HepG2 (cell line): ENCODE data around the gene AIF1. TPM values are rescaled to one million over a fixed set of nuclear protein-coding genes. Genes with fewer than 3 reads are reported as not detected.
A peak's percentile ranks its signal among the peaks of the same experiment; 100 is the strongest.

Source experiments
- ATAC-seq: fragments of 200-7000 bp; cut with Tn5 transposase; 3 replicates; pipeline ENCODE4 v1.9.1; 2020; ENCODE audit warnings: mild to moderate bottlenecking, moderate library complexity
- BruUV-seq: library from RNA; stranded (reverse); fragments of 400-500 nt; replicated peaks from 2 replicates; lab custom pipeline; 2021; lab: Mats Ljungman, UMichigan
- CTCF ChIA-PET: fragments of 300-600 bp; formaldehyde crosslinking; extraction: SDS; loops from one replicate; lab custom pipeline; 2021; ENCODE audit warnings: low total read pairs, inconsistent platforms, low intra/inter-chr PET ratio; lab: Yijun Ruan, JAX
- POLR2A ChIA-PET: fragments of 350-600 bp; sonication (Branson Sonifier 250); formaldehyde crosslinking; loops from one replicate; lab custom pipeline; 2020; ENCODE audit warnings: antibody characterized with exemption, inconsistent platforms; lab: Yijun Ruan, JAX
- DNase-seq: peaks from one replicate; pipeline ENCODE4 v3.0.0-alpha.2; 2015; ENCODE audit warnings: low spot score
- FAIRE-seq: peaks from 3 replicates; lab custom pipeline; 2011; peaks lifted over from hg19 to GRCh38; lab: Jason Lieb, UNC
- H2AFZ ChIP-seq: one replicate; pipeline ENCODE4 v1.6.1; 2011; ENCODE audit warnings: low read length, inconsistent platforms
- H3K27ac ChIP-seq: fragments of 300-600 bp; 3 replicates; pipeline ENCODE4 v1.8.0; 2011; ENCODE audit warnings: mixed run types, mild to moderate bottlenecking, mixed read lengths, low read length, inconsistent platforms; ENCODE audit not compliant: insufficient read depth; ENCODE audit errors: extremely low read length
- H3K27me3 ChIP-seq, 2 experiments: fragments of 200-600 bp in 1 of 2; 2 replicates in 1 of 2; 3 replicates in 1 of 2; pipeline versions ENCODE4 v1.6.0 to v1.8.0; 2011; ENCODE audit warnings: low read length in 2 of 2, mild to moderate bottlenecking in 2 of 2, moderate library complexity in 2 of 2, inconsistent platforms in 1 of 2; ENCODE audit not compliant: insufficient read depth in 2 of 2, control insufficient read depth in 1 of 2
- H3K36me3 ChIP-seq, 2 experiments: fragments of 200-600 bp in 1 of 2; replicated peaks in 1 of 2; 2 replicates in 1 of 2; 3 replicates in 1 of 2; pipeline versions ENCODE4 v1.5.1 to v1.8.0; 2011; ENCODE audit warnings: low read length in 2 of 2, inconsistent platforms in 1 of 2; ENCODE audit not compliant: insufficient read depth in 2 of 2, control insufficient read depth in 1 of 2
- H3K4me1 ChIP-seq: 2 replicates; pipeline ENCODE4 v1.5.1; 2012; ENCODE audit warnings: low read length, inconsistent platforms; ENCODE audit not compliant: insufficient read depth
- H3K4me2 ChIP-seq: 2 replicates; pipeline ENCODE4 v1.6.0; 2011; ENCODE audit warnings: low read depth, low read length, inconsistent platforms
- H3K4me3 ChIP-seq, 3 experiments: fragments of 200-600 bp in 1 of 3; sonication (generic), shearing (Covaris generic) in 1 of 3; replicated peaks in 1 of 3; 2 replicates each; pipeline ENCODE4 v1.5.1; 2011 to 2016; ENCODE audit warnings: low read length in 3 of 3, inconsistent platforms in 2 of 3, low read depth in 2 of 3, mild to moderate bottlenecking in 2 of 3, control low read depth in 1 of 3, mixed read lengths in 1 of 3; ENCODE audit not compliant: insufficient read depth in 1 of 3
- H3K79me2 ChIP-seq: one replicate; pipeline ENCODE4 v1.6.1; 2011; ENCODE audit warnings: low read length, inconsistent platforms; ENCODE audit not compliant: insufficient read depth
- H3K9ac ChIP-seq: 2 replicates; pipeline ENCODE4 v1.6.0; 2011; ENCODE audit warnings: mild to moderate bottlenecking, low read depth, low read length, inconsistent platforms; ENCODE audit not compliant: insufficient read depth
- H3K9me3 ChIP-seq: 2 replicates; pipeline ENCODE4 v1.5.1; 2012; ENCODE audit warnings: mild to moderate bottlenecking, low read length
- H4K20me1 ChIP-seq: 2 replicates; pipeline ENCODE4 v1.6.0; 2011; ENCODE audit warnings: inconsistent platforms, mild to moderate bottlenecking, low read length, moderate library complexity; ENCODE audit not compliant: insufficient read depth
- DDIT3 ChIP-seq: sonication (generic); formaldehyde crosslinking; IDR thresholded peaks from 2 replicates; pipeline ENCODE4 v1.4.0; 2020; ENCODE audit warnings: mild to moderate bottlenecking, missing genetic modification reagents
- GATAD1 ChIP-seq: IDR thresholded peaks from 2 replicates; pipeline ENCODE4 v1.6.1; 2016; ENCODE audit warnings: missing genetic modification reagents, missing compliant biosample characterization
- HNF4G ChIP-seq, 2 experiments: sonication (generic) in 1 of 2; formaldehyde crosslinking in 1 of 2; IDR thresholded peaks; 2 replicates each; pipeline versions ENCODE4 v1.4.0 to v1.6.1; 2011 to 2020; ENCODE audit warnings: borderline replicate concordance in 2 of 2, low read depth in 2 of 2, mild to moderate bottlenecking in 2 of 2, low read length in 1 of 2, missing genetic modification reagents in 1 of 2, moderate library complexity in 1 of 2
- POLR2AphosphoS5 ChIP-seq: IDR thresholded peaks from 2 replicates; pipeline ENCODE4 v1.6.1; 2012; ENCODE audit warnings: low read depth, low read length
- POLR2G ChIP-seq: fragments of 200-400 bp; formaldehyde crosslinking; IDR thresholded peaks from 2 replicates; pipeline ENCODE4 v1.6.1; 2018; ENCODE audit warnings: mild to moderate bottlenecking, low read depth, low read length, moderate library complexity
- RBM22 ChIP-seq: fragments of 200-400 bp; formaldehyde crosslinking; optimal IDR thresholded peaks from 2 replicates; pipeline ENCODE3; 2017; ENCODE audit warnings: mild to moderate bottlenecking, low read length, moderate library complexity
- RFX3 ChIP-seq: IDR thresholded peaks from 2 replicates; pipeline ENCODE4 v1.6.1; 2016; ENCODE audit warnings: missing biosample characterization, missing genetic modification reagents
- ZFP1 ChIP-seq: IDR thresholded peaks from 2 replicates; pipeline ENCODE4 v1.6.1; 2016
- ZSCAN12 ChIP-seq: sonication (generic); formaldehyde crosslinking; IDR thresholded peaks from 2 replicates; pipeline ENCODE4 v1.9.0; 2021; ENCODE audit warnings: mild to moderate bottlenecking, missing genetic modification reagents
- WGBS: methylation state at CpG from one replicate; pipeline ENCODE4 v1.1.6; 2017; ENCODE audit warnings: low lambda C conversion rate; 5-methylcytosine and 5-hydroxymethylcytosine counted together
- in situ Hi-C: cut with HindIII; loops from 2 replicates; pipeline ENCODE4 v1.10.0; 2017; ENCODE audit warnings: low pct_unique_long_range_greater_than_20kb; ENCODE audit not compliant: extremely low pct_ligation_motif_present
- intact Hi-C: fragments of 100-400 bp; cut with micrococcal nuclease; formaldehyde crosslinking; loops from one replicate; pipeline ENCODE4 v1.10.0; 2022; ENCODE audit not compliant: unreplicated experiment
- polyA plus RNA-seq, 8 experiments: library from polyadenylated mRNA; depleted of rRNA in 3 of 8; stranded (reverse) in 7 of 8; unstranded in 1 of 8; fragments of >200 nt; fragmentation: Illumina TruSeq in 4 of 8; extraction: Trizol in 4 of 8; gene quantifications; 2 replicates each; pipeline versions ENCODE4 v1.2.1 to v1.2.3, GENCODE V29; 2011 to 2016; ENCODE audit warnings: low read depth in 4 of 8, missing spikeins in 1 of 8, mixed read lengths in 1 of 8; ENCODE audit not compliant: insufficient read depth in 1 of 8
- total RNA-seq, 5 experiments: library from RNA; depleted of rRNA; stranded (reverse); fragments of >200 nt; fragmentation: Illumina TruSeq; extraction: Trizol; gene quantifications; 2 replicates each; pipeline ENCODE4 v1.2.3, GENCODE V29; 2016; ENCODE audit warnings: low read depth in 1 of 5

AIF1 gene
- total and polyA plus RNA-seq, 2 of the 13 experiments (the other 11 are each of a cell fraction or from before 2014, with no cell fraction given) = 1.5 TPM; not detected in 1

GRCh38 chr6:31633447-31633846 is 18.4 kb downstream of the AIF1 start (continued):
- no peak for TF ChIP-seq DDIT3
- TF ChIP-seq POLR2AphosphoS5 = 0 out of 2 replicates have a peak, but pooled peaks have one; percentile 14
- TF ChIP-seq RBM22 = peak; percentile 31
- no peak for TF ChIP-seq ZSCAN12 (CRISPR knock-in tag)
- TF ChIP-seq GATAD1 (CRISPR knock-in tag) = no peak
- no peak for TF ChIP-seq ZFP1 (CRISPR knock-in tag)
- no peak for TF ChIP-seq HNF4G (IDR thresholded peaks at IDR 0.05; ENCODE audit: borderline replicate concordance, low read depth, low read length)
- no peak for TF ChIP-seq HNF4G (CRISPR knock-in tag; IDR thresholded peaks at IDR 0.05; ENCODE audit: borderline replicate concordance, low read depth)

GRCh38 chr6:31634131-31634530 is 19.1 kb downstream of the AIF1 start:
- intact Hi-C loops = no loop called here
- BruUV-seq = no TSS peak
- Histone ChIP-seq H3K36me3 (peaks cover 60 to 87% of the 10 kb centered on the region in 2 experiments), H3K79me2 (no peaks in the 10 kb centered on the region), H3K4me2 (no peak overlapping the region)
- WGBS = 96% methylated on average over 3 of the region's 3 CpGs
- 0 out of 2 replicates have a peak, but pooled peaks have one; percentile 17 for TF ChIP-seq POLR2G
- TF ChIP-seq RFX3 = no peak
- TF ChIP-seq, all 625 proteins: peak for 1
- Histone ChIP-seq H3K4me1 (no peaks in the 10 kb centered on the region), H2AFZ (no peak overlapping the region), H3K27me3 (no peaks in the 10 kb centered on the region), H3K9ac (no peak overlapping the region), H3K4me3 (no peak overlapping the region), H3K9me3 (no peaks in the 10 kb centered on the region), H3K27ac (no peak overlapping the region), H4K20me1 (no peaks in the 10 kb centered on the region; the same call in 1 of the 2 replicates)
- FAIRE-seq (no peak), ATAC-seq (no peak), DNase-seq (no peak)
- ChIA-PET POLR2A (interaction anchor here (1.3 to 3.4 kb wide), 6 partner anchors 10 to 26 kb away, joined by 3 to 20 read pairs (median 6); partner anchors contain the start of genes APOM, BAG6 and C6orf47), CTCF (no interaction called here)
- in situ Hi-C loops = no loop called here
